Endometrial microvascular endothelial cells (primary cell): ENCODE measurements around the gene HDAC9. TPM values are rescaled to one million over a fixed set of nuclear protein-coding genes. Genes with fewer than 3 reads are reported as not detected.

Experiments
- in situ Hi-C: cut with HindIII; loops from 2 replicates; pipeline ENCODE4 v1.10.0; 2017; ENCODE audit warnings: low sequenced_read_pairs, low pct_unique_long_range_greater_than_20kb; ENCODE audit errors: inconsistent ontology term
- total RNA-seq: library from RNA; depleted of rRNA; stranded (reverse); fragments of >200 nt; gene quantifications from one replicate; pipeline ENCODE4 v1.2.3, GENCODE V29; 2015; ENCODE audit errors: inconsistent ontology term

The HDAC9 gene
- total RNA-seq, 1 donor from 2014 or later: 6.3 TPM

GRCh38 chr7:18675579-18675978 is 180.0 kb downstream of the HDAC9 start:
- in situ Hi-C loops: no loop called here

GRCh38 chr7:18679261-18679660 is 183.7 kb downstream of the HDAC9 start:
- in situ Hi-C loops: no loop called here

- in situ Hi-C loops: no loop called here
Measured at GRCh38 chr7:18680576-18680975, 185.0 kb downstream of the HDAC9 start.

GRCh38 chr7:18684916-18685315 is 189.4 kb downstream of the HDAC9 start:
- in situ Hi-C loops: no loop called here

- in situ Hi-C loops: no loop called here
Measured at GRCh38 chr7:18685971-18686370, 190.4 kb downstream of the HDAC9 start.

- in situ Hi-C loops: no loop called here
Measured at GRCh38 chr7:18689551-18689950, 194.0 kb downstream of the HDAC9 start.

- in situ Hi-C loops: no loop called here
Measured at GRCh38 chr7:18693406-18693805, 197.9 kb downstream of the HDAC9 start.

- in situ Hi-C loops: no loop called here
Measured at GRCh38 chr7:18693816-18694215, 198.3 kb downstream of the HDAC9 start.

GRCh38 chr7:18694484-18694883 is 198.9 kb downstream of the HDAC9 start:
- in situ Hi-C loops: no loop called here

- in situ Hi-C loops: no loop called here
Measured at GRCh38 chr7:18694911-18695310, 199.4 kb downstream of the HDAC9 start.

- in situ Hi-C loops: no loop called here
Measured at GRCh38 chr7:18698258-18698734, 202.7 kb downstream of the HDAC9 start.

GRCh38 chr7:18700147-18700546 is 204.6 kb downstream of the HDAC9 start:
- in situ Hi-C loops: no loop called here

GRCh38 chr7:18702071-18702829 is 206.7 kb downstream of the HDAC9 start:
- in situ Hi-C loops: no loop called here

- in situ Hi-C loops: no loop called here
Measured at GRCh38 chr7:18703685-18704084, 208.1 kb downstream of the HDAC9 start.

GRCh38 chr7:18706670-18707069 is 211.1 kb downstream of the HDAC9 start:
- in situ Hi-C loops: no loop called here

GRCh38 chr7:18708204-18708603 is 212.7 kb downstream of the HDAC9 start:
- in situ Hi-C loops: no loop called here

- in situ Hi-C loops: no loop called here
Measured at GRCh38 chr7:18715988-18716387, 220.4 kb downstream of the HDAC9 start.

GRCh38 chr7:18721429-18721828 is 225.9 kb downstream of the HDAC9 start:
- in situ Hi-C loops: no loop called here

- in situ Hi-C loops: no loop called here
Measured at GRCh38 chr7:18724318-18724717, 228.8 kb downstream of the HDAC9 start.

GRCh38 chr7:18727115-18727870 is 231.7 kb downstream of the HDAC9 start:
- in situ Hi-C loops: no loop called here
